Measurements from ENCODE around the gene SLC35F6.

DNA sequence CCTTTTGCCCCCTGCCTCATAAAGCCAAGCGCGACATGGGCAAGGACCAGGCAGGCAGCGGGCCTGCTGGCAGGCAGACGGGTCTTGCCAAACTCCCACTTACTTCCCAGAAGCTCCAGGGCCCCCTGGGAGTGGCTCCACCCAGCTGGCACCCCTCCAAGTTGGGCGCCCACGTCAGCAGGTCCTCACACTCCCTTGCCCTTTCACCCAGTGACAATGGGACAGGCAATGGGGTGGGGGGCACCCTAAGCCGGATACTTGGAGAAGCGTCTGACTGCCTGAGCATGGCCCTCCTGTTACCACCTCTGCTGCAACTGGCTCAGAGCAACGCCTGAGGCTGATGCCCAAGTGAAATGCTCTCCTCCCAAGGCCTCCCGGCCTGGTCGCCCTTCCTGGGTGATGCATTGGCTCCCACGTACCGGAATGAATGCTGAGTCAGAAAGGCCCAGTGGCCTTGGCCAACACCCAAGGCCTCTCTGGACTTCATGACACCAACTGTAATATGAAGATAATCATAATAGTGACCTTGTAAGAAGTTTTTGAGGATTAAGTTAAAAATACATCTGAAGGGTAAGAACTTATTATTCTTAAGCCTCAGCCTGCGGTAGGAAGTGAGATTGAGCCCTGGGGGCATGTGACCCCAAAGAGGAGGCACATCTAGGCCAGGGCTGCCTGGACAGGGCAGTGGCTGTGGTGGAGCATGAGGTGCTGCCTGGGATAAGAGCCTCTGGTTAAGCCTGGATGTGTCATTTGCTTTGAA, 39.9 kb upstream of the SLC35F6 start:
- TF ChIP-seq POLR2AphosphoS5 (IDR thresholded peaks at IDR 0.05) (peak; percentile 42 to 70), POLR2A (IDR thresholded peaks at IDR 0.05) (peak in 1 of 4 donors; percentile 29)
